Activated CD8-positive, alpha-beta memory T cell treated with anti-CD3 and anti-CD28 coated beads for 1 hour (primary cell): Measurements from ENCODE around the gene CSE1L.
A peak's percentile ranks its signal among the peaks of the same experiment; 100 is the strongest.
"Not testable (repeated sequence)": the region's sequence is repeated elsewhere in the genome, so short reads cannot be mapped to it uniquely, and the experiment has no call there.

ENCODE experiments used
- DNase-seq, 2 donors: peaks; one replicate each; pipeline ENCODE4 v3.0.0-alpha.2; 2020; ENCODE audit warnings: low read depth in 1 of 2; ENCODE audit errors: extremely low read depth in 1 of 2

The CSE1L gene

GRCh38 chr20:49046087-49046900 lies at the start of gene CSE1L:
TSS of gene CSE1L (plus strand) at chr20:49046312. CDS start at chr20:49058464, 12,152 bp downstream.
- DNase-seq: peak; percentile 76 to 90

GRCh38 chr20:48999890-49000870 lies 45.9 kb upstream of the CSE1L start:
- DNase-seq: no peak

- no peak for DNase-seq
Measured at GRCh38 chr20:49001741-49002140, 44.4 kb upstream of the CSE1L start.

GRCh38 chr20:49006446-49006980 lies 39.6 kb upstream of the CSE1L start:
- DNase-seq: no peak

- no peak for DNase-seq
Measured at GRCh38 chr20:49009899-49010631, 36.0 kb upstream of the CSE1L start.

GRCh38 chr20:49024220-49024619 lies 21.9 kb upstream of the CSE1L start:
- no peak for DNase-seq

- not testable (repeated sequence) for DNase-seq
Measured at GRCh38 chr20:49028177-49028576, 17.9 kb upstream of the CSE1L start.

- DNase-seq: no peak
Measured at GRCh38 chr20:49028684-49029083, 17.4 kb upstream of the CSE1L start.

GRCh38 chr20:49029203-49029602 lies 16.9 kb upstream of the CSE1L start:
- DNase-seq: no peak

- DNase-seq: no peak
Measured at GRCh38 chr20:49030954-49031619, 15.0 kb upstream of the CSE1L start.

GRCh38 chr20:49032455-49032854 lies 13.7 kb upstream of the CSE1L start:
- no peak for DNase-seq

- DNase-seq: no peak
Measured at GRCh38 chr20:49034070-49034732, 11.9 kb upstream of the CSE1L start.

- no peak for DNase-seq
Measured at GRCh38 chr20:49037962-49038387, 8.1 kb upstream of the CSE1L start.

- DNase-seq: no peak
Measured at GRCh38 chr20:49039854-49040253, 6.3 kb upstream of the CSE1L start.

GRCh38 chr20:49043000-49043399 lies 3.1 kb upstream of the CSE1L start:
- no peak for DNase-seq

GRCh38 chr20:49045440-49046086 lies 549 bp upstream of the CSE1L start:
- no peak for DNase-seq

GRCh38 chr20:49052334-49052733 lies 6.2 kb downstream of the CSE1L start:
- no peak for DNase-seq

- no peak for DNase-seq
Measured at GRCh38 chr20:49054056-49054643, 8.0 kb downstream of the CSE1L start.

GRCh38 chr20:49063279-49063678 lies 17.2 kb downstream of the CSE1L start:
- no peak for DNase-seq
